ENCODE measurements around the gene PHLDB3.

GRCh38 chr19:43466793-43467192, 37.8 kb downstream of the PHLDB3 start:
- no peak for TF ChIP-seq EZH2 (IDR thresholded peaks at IDR 0.05; ENCODE audit: borderline replicate concordance, insufficient read depth, low read length, poor library complexity, severe bottlenecking)
- TF ChIP-seq CTCF (IDR thresholded peaks at IDR 0.05; ENCODE audit: poor library complexity, severe bottlenecking) = no peak
- no peak for TF ChIP-seq MXI1 (conservative IDR thresholded peaks at IDR 0.05; ENCODE audit: poor library complexity, severe bottlenecking)
- TF ChIP-seq SMC3 (conservative IDR thresholded peaks at IDR 0.05; ENCODE audit: poor library complexity) = no peak
- TF ChIP-seq POLR2AphosphoS5 (IDR thresholded peaks at IDR 0.05) = no peak

All from neural cell (in vitro differentiated cells).